Vein endothelial cell (primary cell): Measurements from ENCODE around the gene B4GALNT3. TPM values are rescaled to one million over a fixed set of nuclear protein-coding genes. Genes with fewer than 3 reads are reported as not detected.

ENCODE experiments used
- small RNA-seq: library from RNA; depleted of rRNA; stranded (forward); fragments of <200 nt; gene quantifications from one replicate; pipeline ENCODE3, GENCODE V24; 2012
- total RNA-seq: library from RNA; depleted of rRNA; stranded (reverse); fragments of >200 nt; gene quantifications from 2 replicates; pipeline ENCODE4 v1.2.3, GENCODE V29; 2012

Gene B4GALNT3
- total RNA-seq: not detected in 2 replicates

DNA sequence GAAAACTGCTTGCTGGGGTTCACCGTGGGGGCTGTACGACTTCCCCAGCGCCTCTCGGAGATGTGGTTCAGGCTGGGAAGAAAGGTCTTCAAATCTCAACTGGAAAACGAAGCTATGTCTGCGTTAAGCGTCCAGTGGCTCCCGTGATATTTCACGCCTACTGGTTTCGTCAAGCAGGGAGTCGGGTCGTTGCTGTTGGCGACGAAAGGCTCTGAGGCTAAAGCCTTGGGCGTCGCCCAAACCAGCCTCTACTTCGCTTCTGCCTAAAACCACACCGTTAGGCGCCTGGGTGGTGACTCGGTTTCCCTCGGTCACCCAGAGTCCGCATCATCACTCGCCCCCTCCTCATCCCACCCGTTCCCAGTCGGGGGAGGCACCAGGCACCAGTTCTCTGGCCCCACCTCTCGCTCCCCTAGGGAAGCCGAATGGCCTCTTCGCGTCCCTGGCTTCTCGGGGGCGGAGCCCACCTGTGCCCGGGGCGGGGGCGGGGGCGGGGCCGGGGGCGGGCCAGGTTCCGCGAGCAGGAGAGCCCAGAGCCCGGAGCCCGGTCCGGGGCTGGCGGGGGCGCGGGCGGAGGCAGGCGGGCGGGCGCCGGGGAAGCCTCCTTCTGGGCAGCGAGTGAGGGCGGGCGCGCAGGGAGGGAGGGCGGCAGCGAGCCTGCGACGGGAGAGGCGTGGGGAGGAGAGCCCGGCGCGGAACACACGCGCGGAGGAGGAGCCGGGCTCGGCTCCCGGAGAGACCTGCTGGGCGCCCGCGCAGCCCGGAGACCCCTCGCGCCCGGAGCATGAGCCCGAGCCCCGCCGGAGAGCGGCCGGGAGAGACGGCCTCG is at the start of gene B4GALNT3:
TSS of gene B4GALNT3 (plus strand) at position 510 of the 829 bp plus-strand sequence. CDS start 438 bp downstream, outside the sequence.

Small RNA genes lying within 50 kb of the gene (small RNA-seq; reads per million reads assigned to genes)
- gene RNU7-103P: not detected

Other genes starting within 250 kb of the B4GALNT3 start
- not detected in 2 replicates for gene SLC6A12, start 245.8 kb upstream of the B4GALNT3 start, total RNA-seq
- 0.10 TPM in 1 of 2 replicates, not detected in the other for gene SLC6A13, start 197.1 kb upstream of the B4GALNT3 start, total RNA-seq
- 50.4 and 64.3 TPM in 2 replicates for gene KDM5A, start 70.6 kb upstream of the B4GALNT3 start, total RNA-seq
- 9.5 and 15.7 TPM in 2 replicates for gene CCDC77, start 58.3 kb upstream of the B4GALNT3 start, total RNA-seq
- 0.38 and 1.6 TPM in 2 replicates for gene NINJ2, start 203.5 kb downstream of the B4GALNT3 start, total RNA-seq